C1 segment of cervical spinal cord (tissue), 14 donors: Measurements from ENCODE around the gene CENPV.
"Not testable (repeated sequence)": the region's sequence is repeated elsewhere in the genome, so short reads cannot be mapped to it uniquely, and the experiment has no call there.

Experiments
- DNase-seq, 14 donors: peaks; one replicate each; lab custom pipeline; 2025; lab: John Stamatoyannopoulos, UW

The CENPV gene

GRCh38 chr17:16313139-16314090, 39.9 kb downstream of the CENPV start:
- DNase-seq: no peak

GRCh38 chr17:16312061-16312460, 41.2 kb downstream of the CENPV start:
- DNase-seq: not testable (repeated sequence)

GRCh38 chr17:16306211-16306610, 47.1 kb downstream of the CENPV start:
- DNase-seq: no peak

GRCh38 chr17:16304830-16305229, 48.4 kb downstream of the CENPV start:
- no peak for DNase-seq

GRCh38 chr17:16302856-16303255, 50.4 kb downstream of the CENPV start:
- DNase-seq: no peak

GRCh38 chr17:16301963-16302855, 51.1 kb downstream of the CENPV start:
- DNase-seq: no peak

- DNase-seq: no peak
Observed at GRCh38 chr17:16300554-16300953, 52.7 kb downstream of the CENPV start.

- no peak for DNase-seq
Observed at GRCh38 chr17:16298140-16298662, 55.1 kb downstream of the CENPV start.

- no peak for DNase-seq
Observed at GRCh38 chr17:16297367-16298139, 55.7 kb downstream of the CENPV start.

GRCh38 chr17:16296072-16296471, 57.2 kb downstream of the CENPV start:
- DNase-seq: not testable (repeated sequence)

- DNase-seq: no peak
Observed at GRCh38 chr17:16294560-16294959, 58.7 kb downstream of the CENPV start.

- no peak for DNase-seq
Observed at GRCh38 chr17:16293931-16294330, 59.3 kb downstream of the CENPV start.
